Body of pancreas (tissue), 4 donors: ENCODE results near the gene RBM33.

ENCODE experiments used
- POLR2A ChIP-seq, 3 donors: fragments of 450-650 bp; IDR thresholded peaks; one replicate each; pipeline ENCODE4 v1.6.1; 2016; ENCODE audit warnings: antibody characterized with exemption in 3 of 3, mild to moderate bottlenecking in 2 of 3
- TF ChIP-seq, protein P1 (sequence below), 7 experiments: fragments of 450-650 bp in 4 of 7; fragments of 200-600 bp in 3 of 7; sonication (generic) in 3 of 7; IDR thresholded peaks; one replicate each; pipeline ENCODE4 v1.5.1; 2016 to 2019; ENCODE audit warnings: antibody characterized with exemption in 7 of 7

DNA sequence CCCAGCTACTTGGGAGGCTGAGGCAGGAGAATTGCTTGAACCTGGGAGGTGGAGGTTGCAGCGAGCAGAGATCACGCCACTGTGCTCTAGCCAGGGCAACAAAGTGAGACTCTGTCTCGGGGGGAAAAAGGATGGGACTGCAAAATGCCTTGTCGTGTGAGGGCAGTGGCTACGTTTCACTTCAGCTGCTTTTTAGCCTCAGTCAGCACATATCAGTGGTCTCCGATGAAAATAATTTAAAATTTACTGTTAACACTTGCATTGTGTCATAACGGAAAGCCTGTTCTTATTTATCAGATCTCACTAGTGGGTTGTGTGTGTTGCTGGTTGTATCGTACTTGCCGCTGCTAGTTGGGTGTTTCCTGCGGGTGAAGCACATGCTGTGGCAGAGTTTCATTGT is 61.9 kb downstream of the RBM33 start:
- TF ChIP-seq, protein P1, sequence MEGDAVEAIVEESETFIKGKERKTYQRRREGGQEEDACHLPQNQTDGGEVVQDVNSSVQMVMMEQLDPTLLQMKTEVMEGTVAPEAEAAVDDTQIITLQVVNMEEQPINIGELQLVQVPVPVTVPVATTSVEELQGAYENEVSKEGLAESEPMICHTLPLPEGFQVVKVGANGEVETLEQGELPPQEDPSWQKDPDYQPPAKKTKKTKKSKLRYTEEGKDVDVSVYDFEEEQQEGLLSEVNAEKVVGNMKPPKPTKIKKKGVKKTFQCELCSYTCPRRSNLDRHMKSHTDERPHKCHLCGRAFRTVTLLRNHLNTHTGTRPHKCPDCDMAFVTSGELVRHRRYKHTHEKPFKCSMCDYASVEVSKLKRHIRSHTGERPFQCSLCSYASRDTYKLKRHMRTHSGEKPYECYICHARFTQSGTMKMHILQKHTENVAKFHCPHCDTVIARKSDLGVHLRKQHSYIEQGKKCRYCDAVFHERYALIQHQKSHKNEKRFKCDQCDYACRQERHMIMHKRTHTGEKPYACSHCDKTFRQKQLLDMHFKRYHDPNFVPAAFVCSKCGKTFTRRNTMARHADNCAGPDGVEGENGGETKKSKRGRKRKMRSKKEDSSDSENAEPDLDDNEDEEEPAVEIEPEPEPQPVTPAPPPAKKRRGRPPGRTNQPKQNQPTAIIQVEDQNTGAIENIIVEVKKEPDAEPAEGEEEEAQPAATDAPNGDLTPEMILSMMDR (IDR thresholded peaks at IDR 0.05), result no peak
- TF ChIP-seq POLR2A (IDR thresholded peaks at IDR 0.05), result no peak
